Thyroid gland (tissue), 4 donors: ENCODE results near the gene REEP1. TPM values are rescaled to one million over a fixed set of nuclear protein-coding genes. Genes with fewer than 3 reads are reported as not detected.
"Not testable (repeated sequence)": the region's sequence is repeated elsewhere in the genome, so short reads cannot be mapped to it uniquely, and the experiment has no call there.

Source experiments
- DNase-seq, 2 donors: peaks; one replicate each; pipeline ENCODE4 v3.0.0-alpha.2; 2019
- H3K27ac ChIP-seq, 3 donors: fragments of 200-600 bp; sonication (generic); 1 replicate in 2 of 3; 2 replicates in 1 of 3; pipeline ENCODE4 v1.5.1; 2016 to 2019; ENCODE audit warnings: mild to moderate bottlenecking in 1 of 3, moderate library complexity in 1 of 3
- H3K27me3 ChIP-seq: fragments of 200-600 bp; sonication (generic); one replicate; pipeline ENCODE4 v1.5.1; 2019
- H3K36me3 ChIP-seq, 2 donors: fragments of 200-600 bp; sonication (generic); one replicate each; pipeline ENCODE4 v1.5.1; 2016 to 2019
- H3K4me1 ChIP-seq, 2 donors: fragments of 200-600 bp; sonication (generic); one replicate each; pipeline ENCODE4 v1.5.1; 2017 to 2019
- H3K4me3 ChIP-seq, 3 donors: fragments of 200-600 bp; sonication (generic); replicated peaks in 1 of 3; 1 replicate in 2 of 3; 2 replicates in 1 of 3; pipeline ENCODE4 v1.5.1; 2016; ENCODE audit warnings: mild to moderate bottlenecking in 1 of 3
- H3K9me3 ChIP-seq: fragments of 200-600 bp; sonication (generic); one replicate; pipeline ENCODE4 v1.5.1; 2017
- CTCF ChIP-seq, 6 experiments: fragments of 200-600 bp in 3 of 6; fragments of 450-650 bp in 3 of 6; sonication (generic) in 3 of 6; IDR thresholded peaks; one replicate each; pipeline ENCODE4 v1.5.1; 2016 to 2019; ENCODE audit warnings: antibody characterized with exemption in 6 of 6, mild to moderate bottlenecking in 2 of 6, inconsistent platforms in 1 of 6, moderate library complexity in 1 of 6
- POLR2A ChIP-seq, 2 donors: fragments of 450-650 bp; IDR thresholded peaks; one replicate each; pipeline ENCODE4 v1.6.1; 2017; ENCODE audit warnings: antibody characterized with exemption in 2 of 2, mild to moderate bottlenecking in 2 of 2, moderate library complexity in 1 of 2
- WGBS, 2 donors: methylation state at CpG; one replicate each; pipeline ENCODE4 v1.1.5; 2017; 5-methylcytosine and 5-hydroxymethylcytosine counted together
- intact Hi-C: fragments of 100-400 bp; cut with DNase I; formaldehyde crosslinking; loops from one replicate; pipeline ENCODE4 v1.15.1; 2023
- total RNA-seq, 4 donors: library from RNA; depleted of rRNA; stranded (reverse); fragments of >200 nt; gene quantifications; one replicate each; pipeline ENCODE4 v1.2.3, GENCODE V29; 2016

The REEP1 gene
- total RNA-seq, 4 donors from 2014 or later: 2.5 to 7.1 (median 5.5) TPM

GRCh38 chr2:86232373-86232784 is 105.0 kb downstream of the REEP1 start:
- Histone ChIP-seq H3K36me3 (no peaks in the 10 kb centered on the region), H3K9me3 (no peaks in the 10 kb centered on the region), H3K4me3 (no peak overlapping the region), H3K27me3 (no peaks in the 10 kb centered on the region), H3K4me1 (no peaks in the 10 kb centered on the region), H3K27ac (no peak overlapping the region)
- DNase-seq: no peak
- 64 to 72% methylated on average over 7 to 13 of the region's 15 CpGs for WGBS, 2 donors
- intact Hi-C loops: no loop called here
- TF ChIP-seq POLR2A (IDR thresholded peaks at IDR 0.05) (no peak), CTCF (IDR thresholded peaks at IDR 0.05) (no peak)

GRCh38 chr2:86231680-86232372 is 105.6 kb downstream of the REEP1 start:
- no peak for DNase-seq
- no peaks in the 10 kb centered on the region for H3K4me1 ChIP-seq
- TF ChIP-seq POLR2A (IDR thresholded peaks at IDR 0.05): no peak
- no peak for TF ChIP-seq CTCF (IDR thresholded peaks at IDR 0.05)
- no peak overlapping the region for H3K27ac ChIP-seq
- no peaks in the 10 kb centered on the region for H3K27me3 ChIP-seq
- intact Hi-C loops: no loop called here
- WGBS, 2 donors: 77 to 90% methylated on average over 7 to 13 of the region's 13 CpGs
- H3K9me3 ChIP-seq: no peaks in the 10 kb centered on the region
- no peak overlapping the region for H3K4me3 ChIP-seq
- no peaks in the 10 kb centered on the region for H3K36me3 ChIP-seq

GRCh38 chr2:86230961-86231360 is 106.5 kb downstream of the REEP1 start:
- no peak overlapping the region for H3K27ac ChIP-seq
- WGBS, 2 donors: 69 to 75% methylated on average over 4 to 5 of the region's 5 CpGs

GRCh38 chr2:86229221-86229620 is 108.2 kb downstream of the REEP1 start:
- H3K27ac ChIP-seq: no peak overlapping the region
- no peaks in the 10 kb centered on the region for H3K9me3 ChIP-seq

More at GRCh38 chr2:86230961-86231360, 106.5 kb downstream of the REEP1 start:
- Histone ChIP-seq H3K36me3 (no peaks in the 10 kb centered on the region), H3K4me1 (no peaks in the 10 kb centered on the region), H3K27me3 (no peaks in the 10 kb centered on the region), H3K9me3 (no peaks in the 10 kb centered on the region), H3K4me3 (no peak overlapping the region)
- no peak for TF ChIP-seq POLR2A (IDR thresholded peaks at IDR 0.05)
- TF ChIP-seq CTCF (IDR thresholded peaks at IDR 0.05): no peak
- no peak for DNase-seq
- intact Hi-C loops: no loop called here

GRCh38 chr2:86228574-86228973 is 108.9 kb downstream of the REEP1 start:
- not testable (repeated sequence) for DNase-seq, H3K9me3 ChIP-seq, H3K4me3 ChIP-seq, H3K36me3 ChIP-seq, H3K4me1 ChIP-seq, H3K27me3 ChIP-seq, H3K27ac ChIP-seq
- intact Hi-C loops: loop anchor here (10.0 kb wide), 1 partner anchor 136 kb away; no protein-coding TSS in a partner anchor
- WGBS, 2 donors: 95 to 98% methylated on average over 8 of the region's 8 CpGs

More at GRCh38 chr2:86229221-86229620, 108.2 kb downstream of the REEP1 start:
- WGBS, 2 donors: 80 to 81% methylated on average over 4 of the region's 4 CpGs
- no peaks in the 10 kb centered on the region for H3K27me3 ChIP-seq
- intact Hi-C loops: loop anchor here (10.0 kb wide), 1 partner anchor 136 kb away; no protein-coding TSS in a partner anchor
- TF ChIP-seq CTCF (IDR thresholded peaks at IDR 0.05) (no peak), POLR2A (IDR thresholded peaks at IDR 0.05) (no peak)
- no peak overlapping the region for H3K4me3 ChIP-seq
- DNase-seq: no peak
- no peaks in the 10 kb centered on the region for H3K36me3 ChIP-seq
- H3K4me1 ChIP-seq: no peaks in the 10 kb centered on the region
